GM20431 (cell line): Measurements from ENCODE around the gene SPCS2.
"Not testable (repeated sequence)": the region's sequence is repeated elsewhere in the genome, so short reads cannot be mapped to it uniquely, and the experiment has no call there.

Source experiments
- in situ Hi-C: fragments of 300-500 bp; cut with MseI, MboI; formaldehyde crosslinking; loops from one replicate; pipeline ENCODE4 v1.15.0; 2020; ENCODE audit warnings: low sequenced_read_pairs; ENCODE audit not compliant: unreplicated experiment

The SPCS2 gene

GRCh38 chr11:74948546-74948897, 544 bp upstream of the SPCS2 start:
- in situ Hi-C loops: no loop called here

GRCh38 chr11:74949753-74950137, 679 bp downstream of the SPCS2 start:
- in situ Hi-C loops: no loop called here

DNA sequence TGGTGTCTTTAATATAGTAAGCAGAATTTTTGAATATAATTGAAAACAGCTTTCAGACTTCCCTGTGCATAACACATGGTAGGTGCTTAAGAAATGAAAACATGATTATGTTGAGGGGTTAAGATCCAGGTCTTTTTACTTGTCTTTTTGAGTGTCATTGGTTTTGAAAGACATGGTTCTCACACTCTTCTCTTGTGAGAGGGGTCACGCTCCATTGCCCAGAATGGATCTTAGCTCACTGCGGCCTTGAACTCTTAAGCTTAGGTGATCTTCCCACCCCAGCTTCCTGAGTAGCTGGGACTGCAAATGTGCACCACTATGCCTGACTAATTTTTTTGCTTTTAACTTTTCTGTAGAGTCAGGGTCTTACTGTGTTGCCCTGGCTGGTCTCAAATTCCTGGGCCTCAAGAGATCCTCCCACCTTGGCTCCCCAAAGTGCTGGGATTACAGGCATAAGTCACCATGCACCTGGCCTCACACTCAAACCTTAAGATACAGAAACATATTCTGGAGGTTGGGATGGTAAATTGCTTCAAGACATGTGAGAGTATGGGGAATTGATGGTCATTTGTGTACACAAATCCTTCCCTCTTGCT, 1.4 kb downstream of the SPCS2 start:
- in situ Hi-C loops: no loop called here

GRCh38 chr11:74951226-74951625, 2.2 kb downstream of the SPCS2 start:
- in situ Hi-C loops: no loop called here

- in situ Hi-C loops: no loop called here
Measured at GRCh38 chr11:74952752-74953151, 3.7 kb downstream of the SPCS2 start.

DNA sequence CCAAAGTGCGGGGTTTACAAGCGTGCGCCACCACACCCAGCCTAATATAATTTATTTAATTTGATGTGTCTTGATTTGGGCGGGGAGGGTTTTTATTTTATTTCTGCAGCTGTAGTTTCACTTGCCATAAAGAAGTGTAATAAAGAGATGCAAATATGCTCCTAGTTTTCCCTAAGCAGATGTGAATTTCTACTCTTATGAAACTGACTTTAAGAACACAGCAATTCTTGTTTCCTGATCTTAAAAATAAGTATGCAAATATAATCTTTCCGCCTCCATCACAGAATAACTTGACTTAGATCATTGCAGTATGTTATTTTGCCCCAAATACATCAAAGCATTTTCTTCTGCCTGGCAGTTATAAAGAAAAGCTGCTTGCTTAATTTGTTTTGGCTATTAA, 4.4 kb downstream of the SPCS2 start:
- in situ Hi-C loops: no loop called here

GRCh38 chr11:74954199-74954598, 5.1 kb downstream of the SPCS2 start:
- in situ Hi-C loops: no loop called here

DNA sequence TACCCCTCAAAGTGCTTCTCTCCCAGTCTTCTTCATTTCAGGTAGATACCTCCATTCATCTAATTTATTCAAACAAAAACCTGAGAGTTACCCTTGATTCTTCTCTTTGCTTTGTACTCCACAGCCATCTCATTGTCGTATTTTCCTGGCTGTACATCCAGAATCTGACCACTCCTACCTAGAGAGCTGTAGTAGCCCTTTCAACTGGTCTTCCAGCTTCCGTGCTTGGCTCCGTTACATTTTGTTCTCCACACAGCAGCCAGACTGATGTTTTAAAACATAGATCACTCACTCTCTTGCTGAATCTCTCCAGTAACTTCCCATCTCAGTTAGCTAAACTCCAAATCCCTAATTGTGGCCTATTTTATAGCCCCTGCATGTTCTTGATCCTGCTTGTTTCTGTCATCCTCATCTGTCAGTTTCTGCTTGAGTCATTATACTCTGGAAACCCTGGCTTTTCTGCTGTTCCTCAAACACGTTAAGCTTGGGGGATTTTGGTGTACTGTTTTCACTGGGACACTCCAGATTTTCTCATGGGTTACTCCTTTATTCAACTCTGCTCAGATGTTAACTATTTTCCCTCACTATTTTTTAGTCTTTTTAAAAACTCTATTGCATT, 7.4 kb downstream of the SPCS2 start:
- in situ Hi-C loops: no loop called here

GRCh38 chr11:74957937-74958629, 9.0 kb downstream of the SPCS2 start:
- in situ Hi-C loops: no loop called here

GRCh38 chr11:74960128-74960527, 11.1 kb downstream of the SPCS2 start:
- in situ Hi-C loops: not testable (repeated sequence)

GRCh38 chr11:74966651-74967050, 17.6 kb downstream of the SPCS2 start:
- in situ Hi-C loops: no loop called here

DNA sequence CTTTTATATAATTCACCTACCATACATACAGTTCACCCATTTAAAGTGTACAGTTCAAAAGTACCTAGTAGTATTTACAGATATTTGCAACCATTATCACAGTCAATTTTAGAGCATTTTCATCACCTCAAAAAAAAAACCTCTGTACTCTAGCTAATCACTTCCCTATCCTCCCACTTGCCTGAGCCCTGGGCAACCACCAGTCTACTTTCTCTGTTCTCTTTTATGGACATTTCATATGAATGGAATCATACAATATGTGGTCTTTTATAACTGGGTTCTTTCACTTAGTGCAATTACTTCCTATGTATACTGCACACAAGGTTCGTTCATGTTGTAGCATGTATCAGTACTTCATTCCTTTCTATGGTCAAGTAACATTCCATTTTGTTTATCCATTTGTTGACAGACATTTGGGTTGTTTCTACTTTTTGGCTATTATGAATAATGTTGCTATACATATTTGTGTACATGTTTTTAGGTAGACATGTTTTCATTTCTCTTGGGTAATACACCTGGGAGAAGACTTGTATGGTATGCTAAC, 21.9 kb downstream of the SPCS2 start:
- in situ Hi-C loops: no loop called here

- in situ Hi-C loops: no loop called here
Measured at GRCh38 chr11:74971424-74971823, 22.4 kb downstream of the SPCS2 start.

GRCh38 chr11:74978041-74978440, 29.0 kb downstream of the SPCS2 start:
- in situ Hi-C loops: no loop called here

GRCh38 chr11:74980634-74981033, 31.6 kb downstream of the SPCS2 start:
- in situ Hi-C loops: no loop called here

GRCh38 chr11:74981888-74982287, 32.8 kb downstream of the SPCS2 start:
- in situ Hi-C loops: no loop called here

- in situ Hi-C loops: no loop called here
Measured at GRCh38 chr11:74984070-74984469, 35.0 kb downstream of the SPCS2 start.

DNA sequence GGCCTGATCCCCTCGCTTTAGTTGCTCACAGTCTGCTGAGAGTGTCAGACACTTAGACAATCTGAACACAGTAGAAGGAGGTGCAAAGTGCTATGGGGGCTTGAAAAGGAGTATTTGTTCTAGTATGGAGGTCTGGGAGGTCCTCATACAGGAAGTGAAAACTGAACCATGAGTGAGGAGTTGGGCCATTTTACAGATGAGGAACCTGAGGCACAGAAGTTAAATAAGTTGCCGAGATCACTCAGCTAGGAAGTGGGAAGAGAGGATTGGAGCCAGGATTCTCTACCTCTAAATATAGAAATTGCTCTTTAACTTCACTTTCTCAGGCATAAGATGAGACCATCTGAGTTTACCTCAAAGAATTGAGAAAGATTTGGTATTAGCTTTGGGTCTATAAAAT, 35.7 kb downstream of the SPCS2 start:
- in situ Hi-C loops: no loop called here

DNA sequence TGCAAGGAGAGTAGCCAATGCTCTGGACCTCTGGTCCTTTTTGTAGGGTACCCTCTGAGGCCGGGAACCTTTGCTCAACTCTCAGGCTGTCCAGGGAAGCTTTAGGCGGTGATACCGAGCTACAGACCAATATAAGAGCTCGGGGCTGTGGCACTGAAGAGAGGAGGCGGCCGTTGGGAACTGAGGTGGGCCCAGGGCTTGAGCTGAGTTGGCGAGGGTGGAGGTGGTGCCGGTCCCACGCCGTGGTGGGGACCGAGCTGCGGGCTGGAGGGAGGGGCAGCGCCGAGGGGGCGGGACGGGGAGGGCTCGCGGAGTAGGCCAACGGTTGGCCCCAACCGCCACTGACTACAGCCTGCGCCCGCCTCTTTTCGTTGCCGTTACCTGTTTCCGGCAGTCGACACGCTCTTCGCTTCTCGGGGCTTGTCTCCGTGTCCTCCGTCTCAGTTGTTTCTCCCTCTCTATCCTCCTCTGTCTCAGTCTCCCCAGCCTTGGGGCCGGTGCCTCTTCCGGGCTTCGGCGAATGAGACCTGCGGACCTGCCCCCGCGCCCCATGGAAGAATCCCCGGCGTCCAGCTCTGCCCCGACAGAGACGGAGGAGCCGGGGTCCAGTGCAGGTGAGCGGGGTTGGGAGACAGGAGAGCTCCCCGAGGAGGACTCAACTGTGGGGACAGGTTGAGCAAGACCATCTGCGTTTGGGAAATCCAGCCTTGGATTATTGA, 39.6 kb downstream of the SPCS2 start, which contains the start of gene NEU3:
Gene NEU3 (plus strand): TSS at position 393 of the 719 bp plus-strand sequence. CDS start 128 bp downstream, at position 521.
- in situ Hi-C loops: no loop called here

- in situ Hi-C loops: no loop called here
Measured at GRCh38 chr11:74989260-74989638, 40.2 kb downstream of the SPCS2 start.

- in situ Hi-C loops: not testable (repeated sequence)
Measured at GRCh38 chr11:74990150-74990549, 41.1 kb downstream of the SPCS2 start.
